Trophoblast cell (in vitro differentiated cells and primary cell): ENCODE results near the gene RALGDS.

Source experiments
- DNase-seq, 2 donors: peaks; one replicate each; pipeline ENCODE4 v3.0.0-alpha.2; 2016
- H2AFZ ChIP-seq: 2 replicates; pipeline ENCODE4 v1.6.1; 2013; ENCODE audit warnings: low read length, moderate library complexity, mild to moderate bottlenecking; ENCODE audit not compliant: insufficient read depth, poor library complexity
- H2AK5ac ChIP-seq: 2 replicates; pipeline ENCODE4 v1.6.1; 2013; ENCODE audit warnings: mild to moderate bottlenecking, low read length
- H2BK120ac ChIP-seq: 2 replicates; pipeline ENCODE4 v1.6.1; 2013; ENCODE audit warnings: low read length, mild to moderate bottlenecking, moderate library complexity; ENCODE audit not compliant: insufficient read depth, poor library complexity
- H2BK12ac ChIP-seq: 2 replicates; pipeline ENCODE4 v1.6.1; 2013; ENCODE audit warnings: mild to moderate bottlenecking, low read length, moderate library complexity
- H2BK5ac ChIP-seq: 2 replicates; pipeline ENCODE4 v1.6.1; 2013; ENCODE audit warnings: low read length, low read depth, moderate library complexity, mild to moderate bottlenecking; ENCODE audit not compliant: poor library complexity
- H3K14ac ChIP-seq: 2 replicates; pipeline ENCODE4 v1.6.1; 2013; ENCODE audit warnings: mild to moderate bottlenecking, low read length
- H3K18ac ChIP-seq: 2 replicates; pipeline ENCODE4 v1.6.1; 2013; ENCODE audit warnings: mild to moderate bottlenecking, low read length
- H3K23ac ChIP-seq: 2 replicates; pipeline ENCODE4 v1.6.1; 2013; ENCODE audit warnings: low read length
- H3K27ac ChIP-seq: 2 replicates; pipeline ENCODE4 v1.5.1; 2013; ENCODE audit warnings: low read depth, mild to moderate bottlenecking, inconsistent platforms, low read length, moderate library complexity
- H3K27me3 ChIP-seq: 2 replicates; pipeline ENCODE4 v1.6.1; 2013; ENCODE audit warnings: inconsistent platforms, mild to moderate bottlenecking, low read length, moderate library complexity; ENCODE audit not compliant: insufficient read depth
- H3K36me3 ChIP-seq, 2 experiments: 1 replicate in 1 of 2; 2 replicates in 1 of 2; pipeline ENCODE4 v1.6.1; 2013; ENCODE audit warnings: low read length in 2 of 2, mild to moderate bottlenecking in 2 of 2, moderate library complexity in 1 of 2; ENCODE audit not compliant: insufficient read depth in 2 of 2, control insufficient read depth in 1 of 2
- H3K4ac ChIP-seq: 2 replicates; pipeline ENCODE4 v1.6.1; 2013; ENCODE audit warnings: low read depth, mild to moderate bottlenecking, low read length, moderate library complexity
- H3K4me1 ChIP-seq, 2 experiments: 1 replicate in 1 of 2; 2 replicates in 1 of 2; pipeline ENCODE4 v1.6.1; 2013; ENCODE audit warnings: low read length in 2 of 2, mild to moderate bottlenecking in 2 of 2, moderate library complexity in 1 of 2; ENCODE audit not compliant: insufficient read depth in 2 of 2, control insufficient read depth in 1 of 2
- H3K4me2 ChIP-seq: 2 replicates; pipeline ENCODE4 v1.6.1; 2013; ENCODE audit warnings: inconsistent platforms, mild to moderate bottlenecking, low read length, moderate library complexity
- H3K4me3 ChIP-seq: 2 replicates; pipeline ENCODE4 v1.5.1; 2013; ENCODE audit warnings: mild to moderate bottlenecking, low read depth, low read length, inconsistent platforms
- H3K79me1 ChIP-seq: one replicate; pipeline ENCODE4 v1.6.1; 2013; ENCODE audit warnings: low read length
- H3K79me2 ChIP-seq: 2 replicates; pipeline ENCODE4 v1.6.1; 2013; ENCODE audit warnings: low read length, mild to moderate bottlenecking; ENCODE audit not compliant: control insufficient read depth, insufficient read depth, poor library complexity
- H3K9ac ChIP-seq: 2 replicates; pipeline ENCODE4 v1.6.1; 2013; ENCODE audit warnings: mild to moderate bottlenecking, low read length
- H3K9me3 ChIP-seq: 2 replicates; pipeline ENCODE4 v1.6.1; 2013; ENCODE audit warnings: low read depth, mild to moderate bottlenecking, control low read depth, inconsistent platforms, low read length; ENCODE audit not compliant: insufficient read depth
- H4K12ac ChIP-seq: 2 replicates; pipeline ENCODE4 v1.6.1; 2013; ENCODE audit warnings: low read depth, mild to moderate bottlenecking, low read length, moderate library complexity
- H4K8ac ChIP-seq: 2 replicates; pipeline ENCODE4 v1.6.1; 2013; ENCODE audit warnings: low read depth, mild to moderate bottlenecking, low read length, moderate library complexity
- H4K91ac ChIP-seq: one replicate; pipeline ENCODE4 v1.6.1; 2013; ENCODE audit warnings: low read depth, mild to moderate bottlenecking, low read length, moderate library complexity
- WGBS: extraction: QIAGEN DNeasy Blood & Tissue Kit; methylation state at CpG from one replicate; pipeline ENCODE4 v1.1.7; 2013; ENCODE audit warnings: missing lambda C conversion rate; ENCODE audit not compliant: insufficient read length, insufficient coverage; ENCODE audit errors: extremely low coverage; 5-methylcytosine and 5-hydroxymethylcytosine counted together

The RALGDS gene

GRCh38 chr9:133089271-133089671 lies 31.8 kb downstream of the RALGDS start:
- Histone ChIP-seq H3K79me1 (no peaks in the 10 kb centered on the region), H4K12ac (no peak overlapping the region), H3K14ac (no peak overlapping the region), H3K36me3 (no peaks in the 10 kb centered on the region), H2AFZ (no peak overlapping the region), H2BK12ac (no peak overlapping the region), H3K23ac (no peak overlapping the region), H3K4me2 (no peak overlapping the region), H3K4me3 (no peak overlapping the region), H3K27me3 (no peaks in the 10 kb centered on the region), H4K8ac (no peak overlapping the region), H3K79me2 (no peaks in the 10 kb centered on the region), H3K4me1 (no peaks in the 10 kb centered on the region), H3K4ac (no peak overlapping the region), H2BK120ac (no peak overlapping the region), H3K9ac (no peak overlapping the region), H2AK5ac (no peak overlapping the region), H3K27ac (no peak overlapping the region), H2BK5ac (no peak overlapping the region), H3K18ac (no peak overlapping the region), H4K91ac (no peak overlapping the region), H3K9me3 (peaks cover 2% of the 10 kb centered on the region)
- DNase-seq, result no peak
- no CpG with 5 or more reads among the region's 6 CpGs for WGBS

DNA sequence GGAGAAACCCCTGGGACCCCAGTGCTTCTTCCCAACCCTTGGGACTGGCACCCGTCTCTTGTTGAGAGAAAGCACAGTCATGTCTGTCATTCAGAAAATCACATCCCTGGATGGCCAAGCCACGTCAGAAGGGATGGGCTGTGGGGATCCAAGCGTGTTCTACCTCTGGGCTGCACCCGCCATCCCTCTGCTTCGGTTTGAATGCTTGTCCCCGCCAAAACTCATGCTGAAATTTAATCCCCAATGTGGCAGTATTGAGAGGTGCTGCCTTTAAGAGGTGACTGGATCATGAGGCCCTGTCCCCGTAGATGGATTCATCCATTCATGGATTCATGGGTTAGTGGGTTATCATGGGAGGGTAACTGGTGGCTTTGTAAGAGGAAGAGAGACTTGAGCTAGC lies 32.3 kb downstream of the RALGDS start:
- no peak overlapping the region for H3K4me2 ChIP-seq
- no peaks in the 10 kb centered on the region for H3K79me2 ChIP-seq
- H3K18ac ChIP-seq, result no peak overlapping the region
- H2AK5ac ChIP-seq, result no peak overlapping the region
- peaks cover 2% of the 10 kb centered on the region for H3K9me3 ChIP-seq
- H3K79me1 ChIP-seq, result no peaks in the 10 kb centered on the region
- H3K36me3 ChIP-seq, result no peaks in the 10 kb centered on the region
- no peak overlapping the region for H4K91ac ChIP-seq
- no peak overlapping the region for H3K14ac ChIP-seq
- H3K27me3 ChIP-seq, result no peaks in the 10 kb centered on the region
- H3K4ac ChIP-seq, result no peak overlapping the region
- H2BK12ac ChIP-seq, result no peak overlapping the region
- H3K23ac ChIP-seq, result no peak overlapping the region
- no peak overlapping the region for H3K4me3 ChIP-seq
- no peak overlapping the region for H2AFZ ChIP-seq
- DNase-seq, result no peak
- H4K8ac ChIP-seq, result no peak overlapping the region
- no peak overlapping the region for H4K12ac ChIP-seq
- H3K4me1 ChIP-seq, result no peaks in the 10 kb centered on the region
- H3K27ac ChIP-seq, result no peak overlapping the region
- no peak overlapping the region for H2BK5ac ChIP-seq
- no peak overlapping the region for H2BK120ac ChIP-seq
- no peak overlapping the region for H3K9ac ChIP-seq
- WGBS, result no CpG with 5 or more reads among the region's 7 CpGs

- Histone ChIP-seq H4K91ac (no peak overlapping the region), H3K36me3 (no peaks in the 10 kb centered on the region), H3K18ac (no peak overlapping the region), H2BK12ac (no peak overlapping the region), H2BK120ac (no peak overlapping the region), H3K79me1 (no peaks in the 10 kb centered on the region), H4K8ac (no peak overlapping the region), H3K14ac (no peak overlapping the region), H3K9me3 (peaks cover 2% of the 10 kb centered on the region), H4K12ac (no peak overlapping the region), H3K79me2 (no peaks in the 10 kb centered on the region), H3K27ac (no peak overlapping the region), H3K4me2 (no peak overlapping the region), H3K4me1 (no peaks in the 10 kb centered on the region), H3K4me3 (no peak overlapping the region), H2AK5ac (no peak overlapping the region), H3K4ac (no peak overlapping the region), H2BK5ac (no peak overlapping the region), H3K27me3 (no peaks in the 10 kb centered on the region), H3K9ac (no peak overlapping the region), H3K23ac (no peak overlapping the region), H2AFZ (no peak overlapping the region)
- no CpG with 5 or more reads among the region's 10 CpGs for WGBS
- DNase-seq, result no peak
Measured at GRCh38 chr9:133088146-133088750, 32.8 kb downstream of the RALGDS start.

GRCh38 chr9:133087429-133088145 lies 33.5 kb downstream of the RALGDS start:
- Histone ChIP-seq H2BK12ac (no peak overlapping the region), H2AFZ (no peak overlapping the region), H3K23ac (no peak overlapping the region), H3K9ac (no peak overlapping the region), H3K4me2 (no peak overlapping the region), H4K12ac (no peak overlapping the region), H3K27me3 (no peaks in the 10 kb centered on the region), H2BK120ac (no peak overlapping the region), H3K79me2 (no peaks in the 10 kb centered on the region), H4K91ac (no peak overlapping the region), H2AK5ac (no peak overlapping the region), H3K9me3 (peaks cover 2% of the 10 kb centered on the region), H3K79me1 (no peaks in the 10 kb centered on the region), H3K4me1 (no peaks in the 10 kb centered on the region), H4K8ac (no peak overlapping the region), H3K4ac (no peak overlapping the region), H3K36me3 (no peaks in the 10 kb centered on the region), H3K27ac (no peak overlapping the region), H2BK5ac (no peak overlapping the region), H3K4me3 (no peak overlapping the region), H3K14ac (no peak overlapping the region), H3K18ac (no peak overlapping the region)
- no CpG with 5 or more reads among the region's 7 CpGs for WGBS
- no peak for DNase-seq
